Stomach (tissue), 9 donors: ENCODE measurements around the gene CCN2. TPM values are rescaled to one million over a fixed set of nuclear protein-coding genes. Genes with fewer than 3 reads are reported as not detected.
"Not testable (repeated sequence)": the region's sequence is repeated elsewhere in the genome, so short reads cannot be mapped to it uniquely, and the experiment has no call there.

Experiments
- DNase-seq, 2 donors: peaks; one replicate each; pipeline versions ENCODE4 v3.0.0 to v3.0.0-alpha.2; 2013 to 2019
- H3K27ac ChIP-seq, 5 donors: fragments of 200-600 bp in 4 of 5; sonication (generic) in 4 of 5; one replicate each; pipeline ENCODE4 v1.5.1; 2013 to 2019; ENCODE audit warnings: mild to moderate bottlenecking in 1 of 5, moderate library complexity in 1 of 5
- H3K27me3 ChIP-seq, 3 donors: fragments of 200-600 bp; sonication (generic); one replicate each; pipeline ENCODE4 v1.5.1; 2017 to 2019; ENCODE audit warnings: mixed run types in 1 of 3
- H3K36me3 ChIP-seq, 4 donors: fragments of 200-600 bp; sonication (generic); 1 replicate in 3 of 4; 2 replicates in 1 of 4; pipeline ENCODE4 v1.5.1; 2016 to 2019
- H3K4me1 ChIP-seq, 4 donors: fragments of 200-600 bp; sonication (generic); one replicate each; pipeline ENCODE4 v1.5.1; 2016 to 2019
- H3K4me3 ChIP-seq, 4 donors: fragments of 200-600 bp; sonication (generic) in 3 of 4; one replicate each; pipeline ENCODE4 v1.5.1; 2016 to 2019; ENCODE audit warnings: mild to moderate bottlenecking in 1 of 4
- H3K9me3 ChIP-seq, 4 donors: fragments of 200-600 bp; sonication (generic); one replicate each; pipeline ENCODE4 v1.5.1; 2016 to 2019
- CTCF ChIP-seq, 7 experiments: fragments of 450-650 bp in 4 of 7; fragments of 200-600 bp in 3 of 7; sonication (generic) in 3 of 7; IDR thresholded peaks; one replicate each; pipeline ENCODE4 v1.5.1; 2016 to 2019; ENCODE audit warnings: antibody characterized with exemption in 7 of 7, control low read depth in 2 of 7, mild to moderate bottlenecking in 1 of 7
- EP300 ChIP-seq: sonication (generic); formaldehyde crosslinking; IDR thresholded peaks from one replicate; pipeline ENCODE4 v1.6.1; 2017; ENCODE audit warnings: antibody characterized with exemption
- POLR2A ChIP-seq, 4 donors: fragments of 450-650 bp; IDR thresholded peaks; one replicate each; pipeline ENCODE4 v1.6.1; 2016; ENCODE audit warnings: antibody characterized with exemption in 4 of 4, control low read depth in 2 of 4, mild to moderate bottlenecking in 1 of 4, moderate library complexity in 1 of 4
- POLR2AphosphoS5 ChIP-seq, 3 donors: sonication (generic); formaldehyde crosslinking; IDR thresholded peaks; one replicate each; pipeline ENCODE4 v1.6.1; 2016; ENCODE audit warnings: antibody characterized with exemption in 3 of 3
- WGBS, 5 donors: extraction: QIAGEN DNeasy Blood & Tissue Kit in 3 of 5; methylation state at CpG; one replicate each; pipeline versions ENCODE4 v1.1.5 to v1.1.7; 2013 to 2018; 5-methylcytosine and 5-hydroxymethylcytosine counted together
- intact Hi-C: fragments of 100-400 bp; cut with DNase I; formaldehyde crosslinking; loops from one replicate; pipeline ENCODE4 v1.15.1; 2023; ENCODE audit warnings: low total_unique reads
- polyA plus RNA-seq, 3 donors: library from polyadenylated mRNA; stranded (reverse); fragments of 200-250 nt; gene quantifications; one replicate each; pipeline ENCODE4 v1.2.3, GENCODE V29; 2013
- total RNA-seq, 5 donors: library from RNA; depleted of rRNA; stranded (reverse); fragments of >200 nt; gene quantifications; one replicate each; pipeline versions ENCODE4 v1.1.0 to v1.2.3, GENCODE V29; 2014 to 2016
- donor health status: healthy with polysubstance abuse.
- donor health status: Bipolar disorder and iron deficiency.
- donor health status: healthy.

CCN2 gene
- total and polyA plus RNA-seq, 8 donors, result 38.5 to 317 (median 89.3) TPM

GRCh38 chr6:131911951-131912350, 39.2 kb downstream of the CCN2 start:
- Histone ChIP-seq H3K4me1 (peaks cover 0 to 6% (median 0%) of the 10 kb centered on the region in 4 donors), H3K36me3 (no peaks in the 10 kb centered on the region), H3K27me3 (peaks cover 0 to 30% (median 0%) of the 10 kb centered on the region in 3 donors), H3K9me3 (no peaks in the 10 kb centered on the region), H3K27ac (no peak overlapping the region), H3K4me3 (no peak overlapping the region)
- 31 to 37% (median 33%) methylated on average over 3 of the region's 3 CpGs for WGBS, 5 donors
- DNase-seq, result no peak
- TF ChIP-seq POLR2A (IDR thresholded peaks at IDR 0.05) (no peak), POLR2AphosphoS5 (IDR thresholded peaks at IDR 0.05) (no peak)
- intact Hi-C loops, result loop anchor here (10.0 kb wide), 1 partner anchor 303 kb away; no protein-coding TSS in a partner anchor

GRCh38 chr6:131910956-131911355, 40.2 kb downstream of the CCN2 start:
- WGBS, 5 donors, result 68 to 84% (median 74%) methylated on average over 4 of the region's 4 CpGs
- H3K4me1 ChIP-seq, result peaks cover 0 to 6% (median 0%) of the 10 kb centered on the region in 4 donors
- H3K36me3 ChIP-seq, result no peaks in the 10 kb centered on the region
- peaks cover 0 to 30% (median 0%) of the 10 kb centered on the region in 3 donors for H3K27me3 ChIP-seq
- no peak overlapping the region for H3K27ac ChIP-seq
- H3K9me3 ChIP-seq, result no peaks in the 10 kb centered on the region
- no peak overlapping the region for H3K4me3 ChIP-seq
- intact Hi-C loops, result loop anchor here (10.0 kb wide), 1 partner anchor 304 kb away; no protein-coding TSS in a partner anchor
- DNase-seq, result no peak
- TF ChIP-seq POLR2A (IDR thresholded peaks at IDR 0.05), result no peak

- no peak overlapping the region for H3K27ac ChIP-seq
- H3K4me3 ChIP-seq, result no peak overlapping the region
- intact Hi-C loops, result loop anchor here (10.0 kb wide), 1 partner anchor 305 kb away; no protein-coding TSS in a partner anchor
- no peaks in the 10 kb centered on the region for H3K36me3 ChIP-seq
- no peak for DNase-seq
- WGBS, 5 donors, result 69 to 88% (median 83%) methylated on average over 1 of the region's 1 CpG
- H3K4me1 ChIP-seq, result peaks cover 0 to 3% (median 0%) of the 10 kb centered on the region in 4 donors
- peaks cover 0 to 30% (median 0%) of the 10 kb centered on the region in 3 donors for H3K27me3 ChIP-seq
- TF ChIP-seq CTCF (IDR thresholded peaks at IDR 0.05), result peak in 2 of 7 experiments; percentile 11 to 28
- no peak for TF ChIP-seq POLR2AphosphoS5 (IDR thresholded peaks at IDR 0.05)
- H3K9me3 ChIP-seq, result no peaks in the 10 kb centered on the region
Observed at GRCh38 chr6:131910219-131910589, 41.0 kb downstream of the CCN2 start.

- peak; percentile 80 to 87 for DNase-seq
- TF ChIP-seq EP300 (no peak), POLR2AphosphoS5 (IDR thresholded peaks at IDR 0.05) (no peak), POLR2A (IDR thresholded peaks at IDR 0.05) (no peak), CTCF (IDR thresholded peaks at IDR 0.05) (peak in 5 of 7 experiments; percentile 66 to 91 (median 85))
- Histone ChIP-seq H3K4me1 (no peaks in the 10 kb centered on the region), H3K4me3 (no peak overlapping the region), H3K27me3 (peaks cover 0 to 30% (median 0%) of the 10 kb centered on the region in 3 donors), H3K9me3 (no peaks in the 10 kb centered on the region), H3K36me3 (no peaks in the 10 kb centered on the region), H3K27ac (no peak overlapping the region)
- intact Hi-C loops, result loop anchor here (5.0 to 10.0 kb wide), 2 partner anchors 212 to 305 kb away; no protein-coding TSS in a partner anchor
- 53 to 62% (median 59%) methylated on average over 4 of the region's 4 CpGs for WGBS, 5 donors
Observed at GRCh38 chr6:131909408-131910218, 41.6 kb downstream of the CCN2 start.

- not testable (repeated sequence) for H3K4me1 ChIP-seq, H3K36me3 ChIP-seq, H3K4me3 ChIP-seq, DNase-seq, H3K9me3 ChIP-seq, H3K27ac ChIP-seq
- intact Hi-C loops, result loop anchor here (5.0 kb wide), 1 partner anchor 211 kb away; no protein-coding TSS in a partner anchor
- 69 to 88% (median 79%) methylated on average over 3 of the region's 3 CpGs for WGBS, 5 donors
- peaks cover 0 to 24% (median 0%) of the 10 kb centered on the region in 3 donors for H3K27me3 ChIP-seq
Observed at GRCh38 chr6:131908787-131909186, 42.4 kb downstream of the CCN2 start.

GRCh38 chr6:131903734-131904133, 47.4 kb downstream of the CCN2 start:
- DNase-seq, H3K27ac ChIP-seq, H3K4me1 ChIP-seq, intact Hi-C loops, H3K9me3 ChIP-seq, H3K36me3 ChIP-seq, H3K27me3 ChIP-seq, H3K4me3 ChIP-seq: not testable (repeated sequence)
- 84 to 96% (median 94%) methylated on average over 7 to 11 of the region's 12 CpGs for WGBS, 5 donors

GRCh38 chr6:131901326-131901873, 49.8 kb downstream of the CCN2 start:
- H3K9me3 ChIP-seq, result peaks cover 0 to 18% (median 10%) of the 10 kb centered on the region in 4 donors

More at GRCh38 chr6:131901326-131901873, 49.8 kb downstream of the CCN2 start:
- H3K36me3 ChIP-seq, H3K4me3 ChIP-seq, DNase-seq, H3K27ac ChIP-seq, H3K27me3 ChIP-seq, H3K4me1 ChIP-seq, intact Hi-C loops: not testable (repeated sequence)
- 85 to 94% (median 93%) methylated on average over 5 of the region's 5 CpGs for WGBS, 5 donors
